ENCODE data around the gene LRIG3.
"Not testable (repeated sequence)": the region's sequence is repeated elsewhere in the genome, so short reads cannot be mapped to it uniquely, and the experiment has no call there.

The LRIG3 gene

DNA sequence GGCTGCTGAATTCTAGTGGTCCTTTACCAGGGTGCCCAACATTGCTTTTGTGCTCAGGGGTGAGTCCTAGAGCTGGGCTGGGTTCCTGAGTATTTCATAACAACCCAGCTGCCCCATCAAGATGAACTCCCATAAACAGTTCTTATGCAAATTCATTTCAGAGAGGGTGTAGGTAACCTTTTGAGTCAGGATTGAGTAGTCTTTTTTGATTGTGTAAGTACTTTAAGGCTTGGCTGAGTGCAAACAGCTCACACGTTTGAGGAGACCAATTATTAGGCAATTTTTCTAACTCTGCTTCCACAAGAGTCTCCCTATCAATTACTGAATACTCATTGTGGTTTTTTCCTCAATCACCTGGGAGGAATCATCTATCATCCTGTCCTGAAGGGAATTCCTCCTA, 63.1 kb downstream of the LRIG3 start:
- not testable (repeated sequence) for DNase-seq

DNA sequence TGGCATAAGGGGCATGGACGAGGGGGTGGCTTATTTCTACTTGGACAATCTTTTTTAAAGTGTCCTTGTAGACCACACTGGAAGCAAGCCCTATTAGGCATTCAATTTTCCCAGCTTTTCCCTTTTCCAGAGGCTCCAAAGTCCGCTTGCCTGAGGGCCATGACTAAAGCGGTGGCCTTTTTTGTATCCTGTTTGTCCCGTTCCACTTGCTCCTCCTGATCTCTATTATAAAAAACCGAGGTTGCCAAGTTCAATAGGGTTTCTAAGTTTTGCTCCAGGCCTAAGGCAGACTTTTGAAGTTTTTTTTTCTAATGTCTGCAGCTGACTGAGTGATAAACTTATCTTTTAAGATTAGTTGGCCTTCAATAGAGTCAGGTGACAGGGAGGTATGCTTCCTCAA, 64.7 kb downstream of the LRIG3 start:
- not testable (repeated sequence) for DNase-seq

DNA sequence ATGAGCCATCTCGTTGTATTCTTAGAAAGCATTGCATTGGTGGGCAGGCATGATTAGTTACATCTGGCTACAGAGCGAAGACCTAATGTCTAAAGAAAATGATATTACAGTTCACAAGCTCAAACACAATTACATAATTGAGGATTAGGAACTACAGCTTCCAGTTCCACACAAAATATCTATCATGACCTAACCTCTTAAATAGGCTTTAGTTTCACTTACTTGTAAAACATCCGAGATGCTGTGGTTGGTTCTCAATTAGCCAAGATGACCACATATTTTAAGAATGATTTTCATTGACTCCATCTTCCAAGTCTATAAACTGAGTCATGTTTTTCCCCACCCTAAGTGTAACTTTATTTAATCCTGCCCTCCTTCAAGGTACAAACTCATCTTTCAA, 69.5 kb downstream of the LRIG3 start:
- DNase-seq: no peak

DNA sequence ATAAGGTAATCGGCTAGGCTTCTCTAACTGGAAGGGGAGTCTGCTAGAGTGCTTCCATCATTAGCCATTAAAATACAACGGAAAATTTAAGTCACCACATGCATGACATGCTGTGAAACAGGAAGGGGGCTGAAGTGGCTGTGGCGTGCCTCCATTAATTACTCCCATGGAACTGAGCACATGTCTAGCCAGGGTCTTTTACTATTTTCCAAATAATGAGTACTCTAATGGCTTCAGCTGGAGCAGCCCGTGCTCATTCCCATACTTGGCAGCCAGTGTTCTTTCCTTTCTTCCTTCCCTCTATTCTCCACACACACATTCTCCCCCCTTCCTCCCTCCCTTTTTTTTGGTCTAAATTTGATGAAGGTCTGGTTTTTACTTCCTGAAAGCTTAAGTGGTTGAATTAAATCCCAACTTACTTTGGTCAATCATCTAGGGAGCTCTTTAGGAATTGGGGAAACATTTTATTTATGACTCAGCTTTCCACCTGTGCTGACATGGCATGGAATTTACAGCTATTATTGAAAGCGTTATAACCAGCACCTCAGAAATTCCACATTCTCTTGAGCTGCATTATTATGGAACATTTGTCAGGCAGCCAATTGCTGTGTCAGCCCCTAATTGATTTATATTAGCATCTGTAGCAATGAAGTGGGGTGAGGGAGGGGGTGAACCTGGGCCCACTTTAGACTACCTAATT, 72.3 kb downstream of the LRIG3 start:
- no peak for DNase-seq

DNA sequence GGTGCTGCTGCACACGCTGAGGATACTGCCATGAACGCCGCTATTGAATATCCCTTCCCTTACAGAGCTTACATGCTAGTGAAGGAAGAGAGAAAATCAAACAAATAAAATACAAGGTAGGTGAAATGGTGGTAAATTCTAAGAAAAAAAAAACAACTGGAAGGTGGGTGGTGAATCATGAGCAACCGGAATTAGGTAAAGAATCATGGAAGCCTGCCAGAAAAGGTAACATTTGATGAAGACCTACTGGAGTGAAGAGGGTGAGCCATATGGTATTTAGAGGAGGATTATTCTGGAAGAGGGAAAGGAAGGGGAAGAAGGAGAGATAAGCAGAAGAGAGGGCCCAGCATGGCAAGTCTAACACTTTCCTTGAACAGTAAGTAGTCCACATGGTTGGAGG, 76.1 kb downstream of the LRIG3 start:
- no peak for DNase-seq

DNA sequence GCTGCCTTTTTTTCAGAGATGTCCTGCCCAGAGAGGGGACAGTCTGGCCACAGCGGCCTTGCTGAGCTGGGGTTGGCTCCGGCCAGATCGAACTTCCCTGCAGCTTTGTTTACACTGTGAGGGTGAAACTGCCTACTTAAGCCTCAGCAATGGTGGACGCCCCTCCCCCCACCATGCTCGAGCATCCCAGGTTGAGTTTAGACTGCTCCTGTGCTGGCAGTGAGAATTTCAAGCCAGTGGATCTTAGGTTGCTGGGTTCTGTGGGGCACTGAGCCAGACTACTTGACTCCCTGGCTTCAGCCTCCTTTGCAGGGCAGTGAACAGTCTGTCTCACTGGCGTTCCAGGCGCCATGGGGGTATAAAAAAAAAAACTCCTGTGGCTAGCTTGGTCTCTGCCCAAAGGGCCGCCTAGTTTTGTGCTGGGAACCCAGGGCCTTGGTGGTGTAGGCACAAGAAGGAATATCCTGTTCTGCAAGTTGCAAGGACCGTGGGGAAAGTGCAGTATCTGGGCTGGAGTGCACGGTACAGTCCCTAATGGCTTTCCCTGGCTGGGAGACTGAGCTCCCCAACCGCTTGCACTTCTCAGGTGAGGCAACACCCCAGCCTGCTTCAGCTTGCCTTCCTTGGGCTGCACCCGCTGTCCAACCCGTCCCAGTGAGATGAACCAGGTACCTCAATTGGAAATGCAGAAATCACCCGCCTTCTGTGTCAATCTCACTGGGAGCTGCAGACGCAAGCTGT, 79.1 kb downstream of the LRIG3 start:
- DNase-seq: no peak

DNA sequence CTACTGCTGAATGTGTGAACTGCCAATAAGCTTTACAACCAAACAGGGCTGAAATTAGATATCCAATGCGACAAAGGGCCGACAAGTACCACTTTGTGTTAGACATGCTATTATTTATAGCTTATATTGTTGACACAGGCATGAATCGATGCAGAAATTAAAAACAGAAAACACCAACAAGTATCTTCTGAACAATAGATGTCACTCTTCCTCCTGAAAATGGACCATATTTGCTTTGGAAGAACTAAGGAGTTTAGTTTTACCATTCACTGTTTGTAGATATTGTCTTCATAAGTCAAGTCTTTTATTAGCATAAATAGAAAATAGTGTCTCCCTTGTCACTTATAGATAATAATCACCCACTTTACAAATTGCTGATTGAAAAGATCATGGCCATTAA, 86.5 kb downstream of the LRIG3 start:
- DNase-seq: peak; percentile 17

GRCh38 chr12:58832920-58833319, 87.4 kb downstream of the LRIG3 start:
- DNase-seq: no peak
